HG02678 (cell line): ENCODE measurements around the gene SNRNP40.
"Not testable (repeated sequence)": the region's sequence is repeated elsewhere in the genome, so short reads cannot be mapped to it uniquely, and the experiment has no call there.

Experiments
- ATAC-seq: cut with Tn5 transposase; IDR thresholded peaks from one replicate; pipeline ENCODE4 v1.9.1; 2021; ENCODE audit warnings: mild to moderate bottlenecking, moderate library complexity; ENCODE audit not compliant: unreplicated experiment

The SNRNP40 gene

GRCh38 chr1:31287791-31288190, 8.8 kb downstream of the SNRNP40 start:
- not testable (repeated sequence) for ATAC-seq

- not testable (repeated sequence) for ATAC-seq
Observed at GRCh38 chr1:31282426-31282825, 14.2 kb downstream of the SNRNP40 start.

GRCh38 chr1:31273619-31274018, 23.0 kb downstream of the SNRNP40 start:
- no peak for ATAC-seq

- no peak for ATAC-seq
Observed at GRCh38 chr1:31272369-31272768, 24.2 kb downstream of the SNRNP40 start.

- no peak for ATAC-seq
Observed at GRCh38 chr1:31266547-31266946, 30.0 kb downstream of the SNRNP40 start.

- no peak for ATAC-seq
Observed at GRCh38 chr1:31264790-31265386, 31.7 kb downstream of the SNRNP40 start.

- ATAC-seq, result no peak
Observed at GRCh38 chr1:31263408-31263807, 33.2 kb downstream of the SNRNP40 start.

- ATAC-seq, result not testable (repeated sequence)
Observed at GRCh38 chr1:31262393-31262792, 34.2 kb downstream of the SNRNP40 start.

- no peak for ATAC-seq
Observed at GRCh38 chr1:31261916-31262315, 34.7 kb downstream of the SNRNP40 start.

- no peak for ATAC-seq
Observed at GRCh38 chr1:31259746-31260145, 36.8 kb downstream of the SNRNP40 start.

GRCh38 chr1:31258581-31258980, 38.0 kb downstream of the SNRNP40 start:
- no peak for ATAC-seq

- no peak for ATAC-seq
Observed at GRCh38 chr1:31257213-31257612, 39.4 kb downstream of the SNRNP40 start.

- no peak for ATAC-seq
Observed at GRCh38 chr1:31249854-31250253, 46.7 kb downstream of the SNRNP40 start.

GRCh38 chr1:31248276-31248675, 48.3 kb downstream of the SNRNP40 start:
- no peak for ATAC-seq

- no peak for ATAC-seq
Observed at GRCh38 chr1:31244326-31244725, 52.3 kb downstream of the SNRNP40 start.

- ATAC-seq, result no peak
Observed at GRCh38 chr1:31243501-31244286, 52.9 kb downstream of the SNRNP40 start.

- ATAC-seq, result no peak
Observed at GRCh38 chr1:31241321-31241720, 55.3 kb downstream of the SNRNP40 start.

- ATAC-seq, result no peak
Observed at GRCh38 chr1:31239653-31240241, 56.8 kb downstream of the SNRNP40 start, which contains the start of gene NKAIN1. Gene NKAIN1 (minus strand): TSS chr1:31239887. CDS start chr1:31239547, 340 bp downstream.

GRCh38 chr1:31238986-31239613, 57.5 kb downstream of the SNRNP40 start:
- ATAC-seq, result no peak

- no peak for ATAC-seq
Observed at GRCh38 chr1:31238612-31238985, 58.0 kb downstream of the SNRNP40 start.

- no peak for ATAC-seq
Observed at GRCh38 chr1:31234870-31235269, 61.7 kb downstream of the SNRNP40 start.
